Bronchial epithelial cell (primary cell): ENCODE measurements around the gene GRIA1. TPM values are rescaled to one million over a fixed set of nuclear protein-coding genes. Genes with fewer than 3 reads are reported as not detected.
A peak's percentile ranks its signal among the peaks of the same experiment; 100 is the strongest.

Experiments
- DNase-seq: peaks from one replicate; pipeline ENCODE4 v3.0.0-alpha.2; 2010; ENCODE audit warnings: low read depth
- FAIRE-seq: peaks from 2 replicates; lab custom pipeline; 2011; peaks lifted over from hg19 to GRCh38; lab: Jason Lieb, UNC
- H3K27me3 ChIP-seq: 2 replicates; pipeline ENCODE4 v1.5.1; 2011; ENCODE audit warnings: low read length; ENCODE audit not compliant: control insufficient read depth, insufficient read depth
- H3K36me3 ChIP-seq: 2 replicates; pipeline ENCODE4 v1.5.1; 2011; ENCODE audit warnings: low read length; ENCODE audit not compliant: control insufficient read depth, insufficient read depth
- H3K4me3 ChIP-seq: 2 replicates; pipeline ENCODE4 v1.5.1; 2011; ENCODE audit warnings: mild to moderate bottlenecking, low read depth, low read length, control low read depth
- total RNA-seq: library from RNA; depleted of rRNA; stranded (reverse); fragments of >200 nt; gene quantifications from 2 replicates; pipeline ENCODE4 v1.2.1, GENCODE V29; 2014
- TF ChIP-seq, protein P1 (sequence below): IDR thresholded peaks from 2 replicates; pipeline ENCODE4 v1.5.1; 2011; ENCODE audit warnings: mild to moderate bottlenecking, moderate library complexity, low read length, control low read depth, inconsistent platforms; ENCODE audit not compliant: insufficient read depth, severe bottlenecking

The GRIA1 gene
- total RNA-seq, 1 donor from 2014 or later, result not detected

DNA sequence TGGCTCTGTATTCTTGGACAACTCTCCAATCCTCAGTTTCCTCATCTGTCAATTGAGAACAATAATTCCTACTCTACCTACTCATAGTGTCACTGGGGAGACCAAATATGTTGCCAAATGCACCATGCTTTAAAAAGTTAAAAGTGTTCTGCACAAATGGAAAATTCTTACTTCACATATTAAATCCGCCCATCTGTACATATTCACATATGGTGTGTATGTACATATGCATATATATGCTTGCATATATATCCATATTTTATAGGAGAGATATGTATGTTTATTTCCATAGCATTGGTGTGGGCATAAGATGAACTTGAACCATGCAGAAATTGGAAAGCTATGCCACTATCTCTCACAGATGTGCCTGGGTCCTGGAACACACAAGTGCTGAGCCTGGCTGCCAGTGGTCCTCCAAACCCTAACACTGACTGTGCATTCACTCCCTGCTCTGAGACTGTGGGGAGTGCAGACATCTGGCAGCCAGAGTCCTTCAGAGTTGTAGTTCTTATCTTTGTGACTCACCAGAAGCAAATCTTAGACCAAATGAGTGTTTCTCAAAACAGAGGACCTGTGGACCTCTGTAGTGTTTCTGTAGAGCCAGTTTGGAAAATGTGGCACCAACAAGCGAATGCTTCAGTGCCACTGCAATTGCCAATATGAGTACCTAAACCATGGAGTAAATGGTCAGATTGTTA, 168.7 kb downstream of the GRIA1 start:
- no peak for FAIRE-seq
- H3K27me3 ChIP-seq, result no peaks in the 10 kb centered on the region
- peak; percentile 14 for DNase-seq
- TF ChIP-seq, protein P1, sequence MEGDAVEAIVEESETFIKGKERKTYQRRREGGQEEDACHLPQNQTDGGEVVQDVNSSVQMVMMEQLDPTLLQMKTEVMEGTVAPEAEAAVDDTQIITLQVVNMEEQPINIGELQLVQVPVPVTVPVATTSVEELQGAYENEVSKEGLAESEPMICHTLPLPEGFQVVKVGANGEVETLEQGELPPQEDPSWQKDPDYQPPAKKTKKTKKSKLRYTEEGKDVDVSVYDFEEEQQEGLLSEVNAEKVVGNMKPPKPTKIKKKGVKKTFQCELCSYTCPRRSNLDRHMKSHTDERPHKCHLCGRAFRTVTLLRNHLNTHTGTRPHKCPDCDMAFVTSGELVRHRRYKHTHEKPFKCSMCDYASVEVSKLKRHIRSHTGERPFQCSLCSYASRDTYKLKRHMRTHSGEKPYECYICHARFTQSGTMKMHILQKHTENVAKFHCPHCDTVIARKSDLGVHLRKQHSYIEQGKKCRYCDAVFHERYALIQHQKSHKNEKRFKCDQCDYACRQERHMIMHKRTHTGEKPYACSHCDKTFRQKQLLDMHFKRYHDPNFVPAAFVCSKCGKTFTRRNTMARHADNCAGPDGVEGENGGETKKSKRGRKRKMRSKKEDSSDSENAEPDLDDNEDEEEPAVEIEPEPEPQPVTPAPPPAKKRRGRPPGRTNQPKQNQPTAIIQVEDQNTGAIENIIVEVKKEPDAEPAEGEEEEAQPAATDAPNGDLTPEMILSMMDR, result no peak
- H3K36me3 ChIP-seq, result no peaks in the 10 kb centered on the region
- no peak overlapping the region for H3K4me3 ChIP-seq

DNA sequence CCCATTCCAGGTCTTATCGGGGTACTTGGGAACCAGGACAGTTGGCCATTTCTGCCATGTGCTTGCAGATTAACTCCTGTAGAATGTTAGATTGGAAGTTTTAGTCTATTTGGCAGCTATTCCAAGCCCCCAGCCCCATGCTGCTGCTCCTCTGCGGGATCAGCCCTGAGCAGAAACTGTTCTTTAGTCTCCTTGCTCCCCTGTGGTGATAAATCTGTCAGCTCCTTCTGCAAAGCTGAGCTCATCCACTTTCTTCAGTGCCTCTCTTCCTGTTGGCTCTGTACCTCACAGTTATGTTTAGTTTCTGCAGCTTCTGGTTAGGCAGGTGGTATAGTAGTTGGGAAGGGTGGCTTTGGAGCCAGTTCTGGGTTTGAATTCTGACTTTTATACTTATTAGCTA, 170.4 kb downstream of the GRIA1 start:
- H3K4me3 ChIP-seq, result no peak overlapping the region
- H3K27me3 ChIP-seq, result no peaks in the 10 kb centered on the region
- H3K36me3 ChIP-seq, result no peaks in the 10 kb centered on the region
- TF ChIP-seq, protein P1, result no peak
- DNase-seq, result no peak
- no peak for FAIRE-seq

DNA sequence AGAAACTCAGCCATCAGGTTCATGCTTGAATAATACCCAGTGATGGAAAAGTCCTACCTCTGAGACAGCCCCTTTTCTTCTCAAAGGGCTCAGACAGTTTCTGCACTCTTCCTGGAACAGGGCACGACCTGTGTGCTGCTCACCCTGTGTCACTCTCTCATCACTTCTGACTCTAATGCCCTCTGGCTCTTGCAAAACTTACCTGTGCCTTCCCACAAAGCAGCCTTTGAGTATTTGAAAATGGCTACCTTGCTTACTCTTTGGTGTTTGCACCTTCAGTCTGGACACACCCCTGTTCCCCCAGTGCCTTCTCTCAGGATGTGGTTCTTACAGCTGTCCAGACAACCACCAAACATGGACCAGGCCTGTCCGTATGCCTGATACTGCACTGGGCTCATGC, 171.4 kb downstream of the GRIA1 start:
- TF ChIP-seq, protein P1, result no peak
- Histone ChIP-seq H3K27me3 (no peaks in the 10 kb centered on the region), H3K4me3 (no peak overlapping the region), H3K36me3 (no peaks in the 10 kb centered on the region)
- DNase-seq (peak; percentile 59), FAIRE-seq (peak; percentile 13)

DNA sequence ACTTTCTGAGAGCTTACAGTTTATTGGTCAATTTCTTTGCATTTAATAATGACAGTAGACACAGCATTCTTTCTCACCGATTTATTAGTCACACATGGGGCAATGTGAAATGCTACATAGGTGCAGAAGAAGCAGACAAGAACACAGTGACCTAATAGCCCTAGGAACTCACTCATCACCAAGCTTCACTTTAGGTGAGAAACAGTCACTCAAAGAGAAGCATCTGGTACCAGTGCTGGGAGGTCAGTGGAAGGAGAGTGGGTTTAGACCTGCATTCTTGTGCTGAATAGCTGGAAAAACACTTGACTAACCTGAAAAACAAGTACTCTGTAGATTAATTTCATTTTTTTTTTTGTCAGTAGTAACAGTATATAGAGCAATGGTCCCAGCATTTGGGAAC, 179.6 kb downstream of the GRIA1 start:
- H3K27me3 ChIP-seq, result no peaks in the 10 kb centered on the region
- H3K4me3 ChIP-seq, result no peak overlapping the region
- peak; percentile 74 for DNase-seq
- FAIRE-seq, result no peak
- TF ChIP-seq, protein P1, result no peak
- H3K36me3 ChIP-seq, result no peaks in the 10 kb centered on the region

DNA sequence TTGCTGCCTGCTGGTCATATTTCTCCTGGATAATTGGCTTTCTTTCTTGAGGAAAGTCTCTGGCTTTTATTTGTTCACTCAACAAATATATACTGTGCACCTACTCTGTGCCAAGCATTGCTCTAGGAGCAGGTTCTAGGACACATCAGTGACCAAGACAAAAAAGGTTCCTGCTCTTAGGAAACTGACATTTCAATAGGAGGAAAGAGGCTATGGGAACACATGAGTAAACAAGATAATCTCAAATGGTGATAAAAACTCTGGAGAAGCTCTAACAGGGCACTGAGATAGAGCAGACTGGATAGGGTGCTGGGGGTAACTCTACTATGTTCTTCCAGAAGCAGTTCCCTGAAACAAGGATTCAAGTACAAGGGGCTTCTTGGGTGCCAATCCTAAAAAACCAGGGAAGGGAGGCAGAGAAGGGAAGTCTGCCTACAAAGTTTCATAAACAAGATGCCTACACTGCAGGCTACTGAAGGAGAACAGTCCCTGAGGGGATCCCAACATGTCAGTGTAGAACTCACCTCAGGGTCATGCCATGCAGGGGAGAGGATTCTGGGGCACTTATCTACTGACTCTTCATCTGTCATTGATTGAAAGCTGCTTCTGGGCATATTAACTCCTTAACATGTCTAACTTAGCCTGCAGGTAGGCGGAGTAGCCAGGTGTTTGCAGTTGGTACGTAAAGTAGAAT, 181.3 kb downstream of the GRIA1 start:
- TF ChIP-seq, protein P1, result no peak
- FAIRE-seq, result no peak

More for the DNA sequence above, 181.3 kb downstream of the GRIA1 start:
- Histone ChIP-seq H3K4me3 (no peak overlapping the region), H3K27me3 (no peaks in the 10 kb centered on the region), H3K36me3 (no peaks in the 10 kb centered on the region)
- DNase-seq, result no peak
